GM23338 (cell line): ENCODE measurements around the gene TCP10L. TPM values are rescaled to one million over a fixed set of nuclear protein-coding genes. Genes with fewer than 3 reads are reported as not detected.

Source experiments
- ATAC-seq: fragments of 200-7000 bp; cut with Tn5 transposase; 3 replicates; pipeline ENCODE4 v1.9.1; 2020
- DNase-seq: peaks from one replicate; pipeline ENCODE4 v3.0.0-alpha.2; 2015; ENCODE audit warnings: low spot score
- H2AFZ ChIP-seq: fragments of 200-600 bp; sonication (generic); 2 replicates; pipeline ENCODE4 v1.8.0; 2016; ENCODE audit warnings: antibody characterized with exemption, mild to moderate bottlenecking, moderate library complexity
- H3F3A ChIP-seq: fragments of 200-600 bp; sonication (generic); replicated peaks from 2 replicates; pipeline ENCODE4 v1.8.0; 2017; ENCODE audit warnings: antibody characterized with exemption, mixed run types, low read depth
- H3K27ac ChIP-seq: fragments of 200-600 bp; sonication (generic); 2 replicates; pipeline ENCODE4 v1.6.1; 2016; ENCODE audit warnings: low read depth
- H3K27me3 ChIP-seq: fragments of 200-600 bp; sonication (generic); 2 replicates; pipeline ENCODE4 v1.8.0; 2016; ENCODE audit warnings: mild to moderate bottlenecking, mixed run types, moderate library complexity; ENCODE audit not compliant: insufficient read depth
- H3K36me3 ChIP-seq: fragments of 200-600 bp; sonication (generic); 2 replicates; pipeline ENCODE4 v1.8.0; 2016; ENCODE audit warnings: mild to moderate bottlenecking; ENCODE audit not compliant: insufficient read depth
- H3K4me1 ChIP-seq: fragments of 200-600 bp; sonication (generic); 2 replicates; pipeline ENCODE4 v1.8.0; 2016; ENCODE audit warnings: mild to moderate bottlenecking, moderate library complexity; ENCODE audit not compliant: insufficient read depth
- H3K4me2 ChIP-seq: fragments of 200-600 bp; sonication (generic); 2 replicates; pipeline ENCODE4 v1.7.1; 2017; ENCODE audit warnings: mixed run types
- H3K4me3 ChIP-seq: fragments of 200-600 bp; sonication (generic); 2 replicates; pipeline ENCODE4 v1.6.1; 2016; ENCODE audit warnings: mixed run types
- H3K79me2 ChIP-seq: fragments of 200-600 bp; sonication (generic); replicated peaks from 2 replicates; pipeline ENCODE4 v1.8.0; 2017; ENCODE audit warnings: mild to moderate bottlenecking; ENCODE audit not compliant: insufficient read depth
- H3K9me2 ChIP-seq: fragments of 200-600 bp; sonication (generic); 2 replicates; pipeline ENCODE4 v1.8.0; 2017; ENCODE audit not compliant: insufficient read depth
- H4K20me1 ChIP-seq: fragments of 200-600 bp; sonication (generic); replicated peaks from 2 replicates; pipeline ENCODE4 v1.8.0; 2017; ENCODE audit warnings: mild to moderate bottlenecking; ENCODE audit not compliant: insufficient read depth
- H3K27ac Mint-ChIP-seq: 2 replicates; pipeline ENCODE4 v1.8.0; 2020; ENCODE audit warnings: inconsistent platforms, mild to moderate bottlenecking, moderate library complexity, mixed read lengths
- H3K27me3 Mint-ChIP-seq: 3 replicates; pipeline ENCODE4 v1.8.0; 2022; ENCODE audit warnings: low read depth, mild to moderate bottlenecking, moderate library complexity, mixed read lengths, inconsistent platforms; ENCODE audit not compliant: insufficient read depth, poor library complexity
- H3K36me3 Mint-ChIP-seq: 3 replicates; pipeline ENCODE4 v1.8.0; 2021; ENCODE audit warnings: low read depth, mild to moderate bottlenecking, inconsistent platforms, moderate library complexity, mixed read lengths
- H3K4me1 Mint-ChIP-seq: 3 replicates; pipeline ENCODE4 v1.8.0; 2020; ENCODE audit warnings: mild to moderate bottlenecking, inconsistent platforms, mixed read lengths
- H3K4me3 Mint-ChIP-seq: 3 replicates; pipeline ENCODE4 v1.8.0; 2021; ENCODE audit warnings: moderate library complexity, mild to moderate bottlenecking, inconsistent platforms, mixed read lengths
- H3K9me3 Mint-ChIP-seq: 3 replicates; pipeline ENCODE4 v1.8.0; 2020; ENCODE audit warnings: moderate library complexity, mild to moderate bottlenecking, inconsistent platforms, mixed read lengths
- CREB1 ChIP-seq: fragments of 250-450 bp; sonication (Bioruptor Pico); IDR thresholded peaks from 2 replicates; pipeline ENCODE4 v1.5.0; 2020; ENCODE audit warnings: low read depth, mild to moderate bottlenecking, moderate library complexity
- ETS1 ChIP-seq: IDR thresholded peaks from 2 replicates; pipeline ENCODE4 v1.6.1; 2016; ENCODE audit warnings: antibody characterized with exemption
- EZH2 ChIP-seq: fragments of 200-600 bp; sonication (generic); IDR thresholded peaks from one replicate; pipeline ENCODE4 v1.8.0; 2017; ENCODE audit warnings: antibody characterized with exemption, mild to moderate bottlenecking, low read depth; ENCODE audit not compliant: unreplicated experiment
- JUNB ChIP-seq: IDR thresholded peaks from one replicate; pipeline ENCODE4 v1.6.1; 2016; ENCODE audit warnings: antibody characterized with exemption; ENCODE audit not compliant: unreplicated experiment
- NANOG ChIP-seq: IDR thresholded peaks from 2 replicates; pipeline ENCODE4 v1.6.1; 2016; ENCODE audit warnings: antibody characterized with exemption, borderline replicate concordance
- POLR2AphosphoS5 ChIP-seq: IDR thresholded peaks from 2 replicates; pipeline ENCODE4 v1.6.1; 2016; ENCODE audit warnings: antibody characterized with exemption, low read depth
- STAT1 ChIP-seq: IDR thresholded peaks from one replicate; pipeline ENCODE4 v1.6.1; 2016; ENCODE audit warnings: antibody characterized with exemption; ENCODE audit not compliant: unreplicated experiment
- ZNF114 ChIP-seq: fragments of 250-450 bp; sonication (Bioruptor Pico); IDR thresholded peaks from 2 replicates; pipeline ENCODE4 v1.5.0; 2020; ENCODE audit warnings: mild to moderate bottlenecking, moderate library complexity
- ZNF331 ChIP-seq: fragments of 250-450 bp; sonication (Bioruptor Pico); IDR thresholded peaks from 2 replicates; pipeline ENCODE4 v1.5.0; 2020; ENCODE audit warnings: low read depth, mild to moderate bottlenecking, moderate library complexity
- ZNF462 ChIP-seq: fragments of 250-450 bp; sonication (Bioruptor Pico); IDR thresholded peaks from 2 replicates; pipeline ENCODE4 v1.5.0; 2020; ENCODE audit warnings: mild to moderate bottlenecking, moderate library complexity
- polyA plus RNA-seq: library from polyadenylated mRNA; unstranded; fragments of >200 nt; fragmentation: Nextera tagmentation; extraction: Ambion mirVana; gene quantifications from 2 replicates; pipeline ENCODE4 v1.2.1, GENCODE V29; 2016
- total RNA-seq: library from RNA; depleted of rRNA; stranded (reverse); fragments of >200 nt; shearing (Covaris generic); gene quantifications from 2 replicates; pipeline ENCODE4 v1.2.3, GENCODE V29; 2014

Gene TCP10L
- total and polyA plus RNA-seq, 2 experiments from 2014 or later: 0.10 to 0.65 TPM

GRCh38 chr21:32567626-32568025 is 17.7 kb downstream of the TCP10L start:
- ATAC-seq (no peak), DNase-seq (no peak)
- Histone ChIP-seq H3K79me2 (no peaks in the 10 kb centered on the region), H3K27ac (no peak overlapping the region), H2AFZ (no peak overlapping the region), H3K36me3 (no peaks in the 10 kb centered on the region), H3K27me3 (no peaks in the 10 kb centered on the region), H3K9me2 (no peaks in the 10 kb centered on the region), H3F3A (no peaks in the 10 kb centered on the region), H4K20me1 (no peaks in the 10 kb centered on the region), H3K4me1 (peaks cover 20% of the 10 kb centered on the region), H3K4me2 (no peak overlapping the region), H3K4me3 (no peak overlapping the region)
- TF ChIP-seq ETS1 (no peak), POLR2AphosphoS5 (no peak), EZH2 (no peak)
- Mint-ChIP-seq H3K4me3 (no peak overlapping the region), H3K27me3 (peaks cover 11% of the 10 kb centered on the region), H3K36me3 (peaks cover 39% of the 10 kb centered on the region), H3K27ac (no peak overlapping the region), H3K9me3 (peaks cover 33% of the 10 kb centered on the region), H3K4me1 (peaks cover 23% of the 10 kb centered on the region)

GRCh38 chr21:32566741-32567389 is 18.5 kb downstream of the TCP10L start:
- H3K27me3 ChIP-seq: no peaks in the 10 kb centered on the region
- ATAC-seq: no peak
- no peak for DNase-seq
- TF ChIP-seq ZNF462 (CRISPR knock-in tag) (no peak), JUNB (no peak), ETS1 (no peak), ZNF114 (CRISPR knock-in tag) (no peak), ZNF331 (CRISPR knock-in tag) (no peak), EZH2 (no peak), STAT1 (no peak), CREB1 (no peak), POLR2AphosphoS5 (no peak), NANOG (no peak)

More at GRCh38 chr21:32566741-32567389, 18.5 kb downstream of the TCP10L start:
- H3K9me3 Mint-ChIP-seq: peaks cover 29% of the 10 kb centered on the region
- Histone ChIP-seq H3F3A (0 out of 2 replicates have a peak, but pooled peaks cover 3% of the 10 kb centered on the region), H3K27ac (no peak overlapping the region), H3K9me2 (no peaks in the 10 kb centered on the region), H2AFZ (no peak overlapping the region), H3K4me3 (no peak overlapping the region), H3K4me1 (peaks cover 26% of the 10 kb centered on the region), H3K36me3 (no peaks in the 10 kb centered on the region), H3K4me2 (no peak overlapping the region), H4K20me1 (no peaks in the 10 kb centered on the region), H3K79me2 (no peaks in the 10 kb centered on the region)
- H3K4me3 Mint-ChIP-seq: no peak overlapping the region
- no peak overlapping the region for H3K27ac Mint-ChIP-seq
- H3K36me3 Mint-ChIP-seq: peaks cover 36% of the 10 kb centered on the region
- peaks cover 11% of the 10 kb centered on the region for H3K27me3 Mint-ChIP-seq
- peaks cover 29% of the 10 kb centered on the region for H3K4me1 Mint-ChIP-seq
